Measurements from ENCODE around the gene MCM5.
"Not testable (repeated sequence)": the region's sequence is repeated elsewhere in the genome, so short reads cannot be mapped to it uniquely, and the experiment has no call there.

The MCM5 gene

GRCh38 chr22:35465109-35465701, 65.3 kb downstream of the MCM5 start:
- no peak overlapping the region for H3K9ac ChIP-seq (ENCODE audit: low read depth in 1 of 2, low read length in 2 of 2)
- no peak overlapping the region for H3K27ac ChIP-seq (ENCODE audit: low read depth in 2 of 2, low read length in 2 of 2)
- no peak overlapping the region for H3K4me3 ChIP-seq (ENCODE audit: low read length in 2 of 2)
- no peaks in the 10 kb centered on the region for H3K27me3 ChIP-seq (ENCODE audit: control insufficient read depth in 2 of 2, insufficient read depth in 2 of 2, low read length in 2 of 2)
- no peaks in the 10 kb centered on the region for H3K9me3 ChIP-seq (ENCODE audit: control insufficient read depth in 2 of 2, low read length in 2 of 2)
- peaks cover 7 to 10% of the 10 kb centered on the region in 2 donors for H3K4me1 ChIP-seq (ENCODE audit: control insufficient read depth in 2 of 2, insufficient read depth in 2 of 2, low read length in 2 of 2)
- no peaks in the 10 kb centered on the region for H3K36me3 ChIP-seq (ENCODE audit: control insufficient read depth in 2 of 2, insufficient read depth in 2 of 2, low read length in 2 of 2)

DNA sequence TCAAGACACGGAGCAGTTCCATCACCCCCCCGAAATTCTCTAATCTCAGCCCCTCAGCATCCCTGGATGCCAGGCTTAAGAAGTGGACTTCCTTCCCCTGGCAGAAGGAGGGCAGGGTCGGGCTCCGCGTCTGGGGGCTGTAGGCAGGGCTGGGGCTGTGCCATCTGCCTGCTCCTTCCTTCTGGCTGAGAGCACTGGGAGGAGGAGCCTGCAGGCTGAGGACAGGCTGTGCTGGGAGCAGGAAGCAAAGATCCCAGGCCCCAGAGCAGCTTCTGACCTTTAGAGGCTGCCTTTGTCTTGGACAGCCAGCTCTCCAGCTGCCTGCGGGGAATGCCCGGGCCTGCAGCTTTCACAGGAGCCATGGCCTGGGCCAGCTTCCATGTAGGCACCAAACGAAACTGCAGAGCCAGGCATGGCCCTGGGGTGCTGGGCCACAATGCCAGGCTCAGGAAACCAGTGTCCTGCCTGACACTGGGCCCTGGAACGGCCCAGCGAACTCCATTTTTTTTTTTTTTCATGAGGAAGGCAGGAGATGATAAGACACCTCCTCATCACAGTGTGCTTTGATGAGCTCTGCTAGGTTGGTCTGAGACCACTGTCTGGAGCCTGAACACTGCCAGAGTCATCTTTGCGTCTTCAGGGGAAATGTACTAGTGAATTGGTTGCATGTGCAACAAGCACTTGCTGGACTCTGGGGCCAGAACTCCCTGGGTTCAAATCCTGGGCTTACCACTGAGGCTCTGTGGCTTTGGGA, 67.9 kb downstream of the MCM5 start:
- Histone ChIP-seq H3K27ac (ENCODE audit: low read depth in 2 of 2, low read length in 2 of 2) (peak overlapping the region; percentile 80 to 81), H3K9me3 (ENCODE audit: control insufficient read depth in 2 of 2, low read length in 2 of 2) (no peaks in the 10 kb centered on the region), H3K9ac (ENCODE audit: low read depth in 1 of 2, low read length in 2 of 2) (peak overlapping the region in 1 of 2 donors; percentile 61), H3K4me1 (ENCODE audit: control insufficient read depth in 2 of 2, insufficient read depth in 2 of 2, low read length in 2 of 2) (peaks cover 7 to 10% of the 10 kb centered on the region in 2 donors), H3K27me3 (ENCODE audit: control insufficient read depth in 2 of 2, insufficient read depth in 2 of 2, low read length in 2 of 2) (no peaks in the 10 kb centered on the region), H3K4me3 (ENCODE audit: low read length in 2 of 2) (no peak overlapping the region), H3K36me3 (ENCODE audit: control insufficient read depth in 2 of 2, insufficient read depth in 2 of 2, low read length in 2 of 2) (no peaks in the 10 kb centered on the region)

- Histone ChIP-seq H3K4me3 (ENCODE audit: low read length in 2 of 2) (no peak overlapping the region), H3K9me3 (ENCODE audit: control insufficient read depth in 2 of 2, low read length in 2 of 2) (no peaks in the 10 kb centered on the region), H3K36me3 (ENCODE audit: control insufficient read depth in 2 of 2, insufficient read depth in 2 of 2, low read length in 2 of 2) (no peaks in the 10 kb centered on the region), H3K9ac (ENCODE audit: low read depth in 1 of 2, low read length in 2 of 2) (no peak overlapping the region), H3K4me1 (ENCODE audit: control insufficient read depth in 2 of 2, insufficient read depth in 2 of 2, low read length in 2 of 2) (peaks cover 7 to 10% of the 10 kb centered on the region in 2 donors), H3K27ac (ENCODE audit: low read depth in 2 of 2, low read length in 2 of 2) (no peak overlapping the region), H3K27me3 (ENCODE audit: control insufficient read depth in 2 of 2, insufficient read depth in 2 of 2, low read length in 2 of 2) (no peaks in the 10 kb centered on the region)
Observed at GRCh38 chr22:35470903-35471321, 71.0 kb downstream of the MCM5 start.

DNA sequence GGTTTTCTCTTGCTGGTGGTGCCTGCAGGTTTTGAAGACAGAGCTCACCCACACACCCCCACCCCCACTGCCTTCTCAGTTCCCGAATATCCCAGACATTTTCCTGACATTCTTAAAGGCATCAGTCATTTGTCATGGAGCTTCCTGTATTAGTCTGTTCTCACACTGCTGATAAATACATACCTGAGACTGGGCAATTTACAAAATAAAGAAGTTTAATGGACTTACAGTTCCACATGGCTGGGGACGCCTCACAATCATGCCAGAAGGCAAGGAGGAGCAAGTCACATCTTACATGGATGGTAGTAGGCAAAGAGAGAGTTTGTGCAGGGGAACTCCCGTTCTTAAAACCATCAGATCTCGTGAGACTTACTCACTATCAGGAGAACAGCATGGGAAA, 71.6 kb downstream of the MCM5 start:
- H3K4me3 ChIP-seq (ENCODE audit: low read length in 2 of 2); H3K9ac ChIP-seq (ENCODE audit: low read depth in 1 of 2, low read length in 2 of 2); H3K27me3 ChIP-seq (ENCODE audit: control insufficient read depth in 2 of 2, insufficient read depth in 2 of 2, low read length in 2 of 2); H3K36me3 ChIP-seq (ENCODE audit: control insufficient read depth in 2 of 2, insufficient read depth in 2 of 2, low read length in 2 of 2); H3K9me3 ChIP-seq (ENCODE audit: control insufficient read depth in 2 of 2, low read length in 2 of 2); H3K27ac ChIP-seq (ENCODE audit: low read depth in 2 of 2, low read length in 2 of 2): not testable (repeated sequence)
- H3K4me1 ChIP-seq (ENCODE audit: control insufficient read depth in 2 of 2, insufficient read depth in 2 of 2, low read length in 2 of 2), result peaks cover 7 to 10% of the 10 kb centered on the region in 2 donors

- Histone ChIP-seq H3K4me3 (ENCODE audit: low read length in 2 of 2) (no peak overlapping the region), H3K27ac (ENCODE audit: low read depth in 2 of 2, low read length in 2 of 2) (no peak overlapping the region), H3K9ac (ENCODE audit: low read depth in 1 of 2, low read length in 2 of 2) (no peak overlapping the region), H3K9me3 (ENCODE audit: control insufficient read depth in 2 of 2, low read length in 2 of 2) (no peaks in the 10 kb centered on the region), H3K4me1 (ENCODE audit: control insufficient read depth in 2 of 2, insufficient read depth in 2 of 2, low read length in 2 of 2) (peaks cover 9 to 10% of the 10 kb centered on the region in 2 donors), H3K27me3 (ENCODE audit: control insufficient read depth in 2 of 2, insufficient read depth in 2 of 2, low read length in 2 of 2) (no peaks in the 10 kb centered on the region), H3K36me3 (ENCODE audit: control insufficient read depth in 2 of 2, insufficient read depth in 2 of 2, low read length in 2 of 2) (no peaks in the 10 kb centered on the region)
Observed at GRCh38 chr22:35472488-35472887, 72.5 kb downstream of the MCM5 start.

- Histone ChIP-seq H3K9me3 (ENCODE audit: control insufficient read depth in 2 of 2, low read length in 2 of 2) (no peaks in the 10 kb centered on the region), H3K27me3 (ENCODE audit: control insufficient read depth in 2 of 2, insufficient read depth in 2 of 2, low read length in 2 of 2) (no peaks in the 10 kb centered on the region), H3K9ac (ENCODE audit: low read depth in 1 of 2, low read length in 2 of 2) (no peak overlapping the region), H3K27ac (ENCODE audit: low read depth in 2 of 2, low read length in 2 of 2) (no peak overlapping the region), H3K4me1 (ENCODE audit: control insufficient read depth in 2 of 2, insufficient read depth in 2 of 2, low read length in 2 of 2) (peaks cover 10 to 12% of the 10 kb centered on the region in 2 donors), H3K36me3 (ENCODE audit: control insufficient read depth in 2 of 2, insufficient read depth in 2 of 2, low read length in 2 of 2) (no peaks in the 10 kb centered on the region), H3K4me3 (ENCODE audit: low read length in 2 of 2) (no peak overlapping the region)
Observed at GRCh38 chr22:35473971-35474370, 74.0 kb downstream of the MCM5 start.
